HepG2 (cell line): ENCODE data around the gene PSRC1. TPM values are rescaled to one million over a fixed set of nuclear protein-coding genes. Genes with fewer than 3 reads are reported as not detected.

Experiments
- CC2D1A ChIP-seq: sonication (generic); formaldehyde crosslinking; IDR thresholded peaks from 2 replicates; pipeline ENCODE4 v1.8.1; 2023; ENCODE audit warnings: mild to moderate bottlenecking, missing genetic modification reagents
- CEBPB ChIP-seq: IDR thresholded peaks from 2 replicates; pipeline ENCODE4 v1.6.1; 2011; ENCODE audit warnings: low read depth, low read length, improper control_type of control experiment, borderline replicate concordance
- GABPB1 ChIP-seq: IDR thresholded peaks from 2 replicates; pipeline ENCODE4 v1.6.1; 2016; ENCODE audit warnings: mild to moderate bottlenecking, missing genetic modification reagents, moderate library complexity, missing compliant biosample characterization
- HCFC1 ChIP-seq: fragments of 150-350 bp; IDR thresholded peaks from 2 replicates; pipeline ENCODE4 v1.6.1; 2014; ENCODE audit warnings: low read depth, low read length
- KLF11 ChIP-seq: IDR thresholded peaks from 2 replicates; pipeline ENCODE4 v1.6.1; 2016; ENCODE audit warnings: missing compliant biosample characterization
- MIXL1 ChIP-seq: IDR thresholded peaks from 2 replicates; pipeline ENCODE4 v1.6.1; 2016
- NR2F6 ChIP-seq, 2 experiments: IDR thresholded peaks; 2 replicates each; pipeline ENCODE4 v1.6.1; 2016; ENCODE audit warnings: antibody characterized with exemption in 1 of 2, mild to moderate bottlenecking in 1 of 2
- SMARCE1 ChIP-seq: fragments of 450-650 bp; IDR thresholded peaks from 2 replicates; pipeline ENCODE4 v1.6.1; 2017; ENCODE audit warnings: borderline replicate concordance
- SOX13 ChIP-seq, 3 experiments: fragments of 450-650 bp in 1 of 3; sonication (generic) in 1 of 3; formaldehyde crosslinking in 1 of 3; IDR thresholded peaks in 2 of 3; conservative IDR thresholded peaks in 1 of 3; 2 replicates each; pipeline versions ENCODE4 v1.5.0 to v1.6.1; 2016 to 2020; ENCODE audit warnings: antibody characterized with exemption in 1 of 3, mild to moderate bottlenecking in 1 of 3, missing compliant biosample characterization in 1 of 3, missing genetic modification reagents in 1 of 3, moderate library complexity in 1 of 3
- XBP1 ChIP-seq: sonication (generic); formaldehyde crosslinking; IDR thresholded peaks from 2 replicates; pipeline ENCODE4 v1.5.0; 2020; ENCODE audit warnings: missing genetic modification reagents
- ZNF121 ChIP-seq: sonication (generic); formaldehyde crosslinking; IDR thresholded peaks from 2 replicates; pipeline ENCODE4 v1.5.0; 2020; ENCODE audit warnings: mild to moderate bottlenecking, missing genetic modification reagents
- ZNF333 ChIP-seq: sonication (generic); formaldehyde crosslinking; IDR thresholded peaks from 2 replicates; pipeline ENCODE4 v1.4.0; 2020; ENCODE audit warnings: mild to moderate bottlenecking, missing genetic modification reagents, borderline replicate concordance
- ZNF746 ChIP-seq: sonication (generic); formaldehyde crosslinking; IDR thresholded peaks from 2 replicates; pipeline ENCODE4 v1.8.0; 2022; ENCODE audit warnings: mild to moderate bottlenecking, missing genetic modification reagents
- polyA plus RNA-seq, 8 experiments: library from polyadenylated mRNA; depleted of rRNA in 3 of 8; stranded (reverse) in 7 of 8; unstranded in 1 of 8; fragments of >200 nt; fragmentation: Illumina TruSeq in 4 of 8; extraction: Trizol in 4 of 8; gene quantifications; 2 replicates each; pipeline versions ENCODE4 v1.2.1 to v1.2.3, GENCODE V29; 2011 to 2016; ENCODE audit warnings: low read depth in 4 of 8, missing spikeins in 1 of 8, mixed read lengths in 1 of 8; ENCODE audit not compliant: insufficient read depth in 1 of 8
- total RNA-seq, 5 experiments: library from RNA; depleted of rRNA; stranded (reverse); fragments of >200 nt; fragmentation: Illumina TruSeq; extraction: Trizol; gene quantifications; 2 replicates each; pipeline ENCODE4 v1.2.3, GENCODE V29; 2016; ENCODE audit warnings: low read depth in 1 of 5
- TF ChIP-seq, protein P1 (sequence below): sonication (generic); formaldehyde crosslinking; conservative IDR thresholded peaks from 2 replicates; pipeline ENCODE4 v1.8.0; 2022; ENCODE audit warnings: mild to moderate bottlenecking, moderate library complexity, missing genetic modification reagents
- TF ChIP-seq, protein P2 (sequence below): sonication (generic); formaldehyde crosslinking; IDR thresholded peaks from 2 replicates; pipeline ENCODE4 v1.4.0; 2020; ENCODE audit warnings: missing genetic modification reagents
- TF ChIP-seq, protein P3 (sequence below): sonication (generic); formaldehyde crosslinking; IDR thresholded peaks from 2 replicates; pipeline ENCODE4 v1.5.1; 2020; ENCODE audit warnings: missing genetic modification reagents, mild to moderate bottlenecking, borderline replicate concordance
- TF ChIP-seq, protein P4 (sequence below): sonication (generic); formaldehyde crosslinking; IDR thresholded peaks from 2 replicates; pipeline ENCODE4 v1.4.0; 2020; ENCODE audit warnings: missing genetic modification reagents
- TF ChIP-seq, protein P5 (sequence below): sonication (generic); formaldehyde crosslinking; IDR thresholded peaks from 2 replicates; pipeline ENCODE4 v1.8.1; 2023; ENCODE audit warnings: mild to moderate bottlenecking, missing genetic modification reagents, borderline replicate concordance
- TF ChIP-seq, protein P6 (sequence below): sonication (generic); formaldehyde crosslinking; IDR thresholded peaks from 2 replicates; pipeline ENCODE4 v1.9.0; 2022; ENCODE audit warnings: missing genetic modification reagents, mild to moderate bottlenecking, borderline replicate concordance

The PSRC1 gene
- total and polyA plus RNA-seq, 2 of the 13 experiments (the other 11 are each of a cell fraction or from before 2014, with no cell fraction given), result 28.6 to 30.3 TPM

DNA sequence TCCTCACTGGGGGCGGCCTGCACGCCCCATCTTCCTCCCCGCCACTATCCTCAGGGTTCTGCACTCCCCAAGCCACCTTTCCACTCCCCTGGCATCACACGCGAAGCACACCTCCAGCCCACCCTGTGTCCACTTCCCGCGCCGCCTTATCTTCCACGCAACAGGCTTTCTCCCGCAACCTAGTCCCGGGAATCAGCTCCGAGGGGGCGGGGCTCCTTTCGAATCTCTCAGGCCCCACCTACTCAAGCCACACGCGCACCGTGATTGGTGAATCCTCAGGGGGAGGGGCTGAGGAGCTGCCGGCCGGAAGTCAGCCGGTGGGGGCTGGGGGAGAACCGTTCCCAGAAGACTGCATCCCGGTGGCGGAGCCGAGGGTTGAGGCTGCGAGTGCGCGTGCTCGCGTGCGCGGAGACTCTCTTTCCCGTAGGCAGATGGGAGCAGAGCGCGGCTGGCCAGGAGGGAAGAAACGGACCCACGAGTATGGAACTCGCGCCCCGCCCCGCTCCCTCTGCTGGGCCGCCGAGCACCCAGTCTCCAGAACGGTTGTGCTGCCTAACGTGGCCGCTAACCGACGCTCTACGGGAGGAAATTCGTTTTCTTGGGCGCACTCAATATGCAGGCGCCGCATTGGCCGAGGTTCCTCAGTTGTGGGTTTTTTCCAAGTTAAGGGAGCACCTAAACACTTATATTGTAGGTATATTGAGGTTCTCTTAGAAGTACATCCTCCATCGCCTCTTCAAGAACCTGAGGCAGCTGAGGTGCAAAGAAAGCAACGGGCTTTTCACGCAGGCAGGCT lies at the start of gene PSRC1 (continued):
- TF ChIP-seq KLF11 (CRISPR knock-in tag) (no peak), ZNF746 (0 out of 2 replicates have a peak, but pooled peaks have one; percentile 21), CEBPB (no peak), SMARCE1 (no peak), HCFC1 (no peak), MIXL1 (no peak), SOX13 (IDR thresholded peaks at IDR 0.05) (peak; percentile 46; the same call in 1 of the 2 replicates), SOX13 (CRISPR knock-in tag; conservative IDR thresholded peaks at IDR 0.05 in 1 of 2, IDR thresholded peaks at IDR 0.05 in 1 of 2) (peak in 1 of 2 experiments; percentile 62; a peak in 2 of 4 replicates), GABPB1 (CRISPR knock-in tag) (peak; percentile 96), NR2F6 (IDR thresholded peaks at IDR 0.05) (no peak), NR2F6 (CRISPR knock-in tag; IDR thresholded peaks at IDR 0.05) (0 out of 2 replicates have a peak, but pooled peaks have one; percentile 26), ZNF121 (peak; percentile 51), XBP1 (no peak), ZNF333 (CRISPR knock-in tag) (no peak), CC2D1A (CRISPR knock-in tag) (no peak)
- TF ChIP-seq, protein P1, sequence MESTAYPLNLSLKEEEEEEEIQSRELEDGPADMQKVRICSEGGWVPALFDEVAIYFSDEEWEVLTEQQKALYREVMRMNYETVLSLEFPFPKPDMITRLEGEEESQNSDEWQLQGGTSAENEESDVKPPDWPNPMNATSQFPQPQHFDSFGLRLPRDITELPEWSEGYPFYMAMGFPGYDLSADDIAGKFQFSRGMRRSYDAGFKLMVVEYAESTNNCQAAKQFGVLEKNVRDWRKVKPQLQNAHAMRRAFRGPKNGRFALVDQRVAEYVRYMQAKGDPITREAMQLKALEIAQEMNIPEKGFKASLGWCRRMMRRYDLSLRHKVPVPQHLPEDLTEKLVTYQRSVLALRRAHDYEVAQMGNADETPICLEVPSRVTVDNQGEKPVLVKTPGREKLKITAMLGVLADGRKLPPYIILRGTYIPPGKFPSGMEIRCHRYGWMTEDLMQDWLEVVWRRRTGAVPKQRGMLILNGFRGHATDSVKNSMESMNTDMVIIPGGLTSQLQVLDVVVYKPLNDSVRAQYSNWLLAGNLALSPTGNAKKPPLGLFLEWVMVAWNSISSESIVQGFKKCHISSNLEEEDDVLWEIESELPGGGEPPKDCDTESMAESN (CRISPR knock-in tag), result no peak; the same call in 1 of the 2 replicates
- TF ChIP-seq, protein P2, sequence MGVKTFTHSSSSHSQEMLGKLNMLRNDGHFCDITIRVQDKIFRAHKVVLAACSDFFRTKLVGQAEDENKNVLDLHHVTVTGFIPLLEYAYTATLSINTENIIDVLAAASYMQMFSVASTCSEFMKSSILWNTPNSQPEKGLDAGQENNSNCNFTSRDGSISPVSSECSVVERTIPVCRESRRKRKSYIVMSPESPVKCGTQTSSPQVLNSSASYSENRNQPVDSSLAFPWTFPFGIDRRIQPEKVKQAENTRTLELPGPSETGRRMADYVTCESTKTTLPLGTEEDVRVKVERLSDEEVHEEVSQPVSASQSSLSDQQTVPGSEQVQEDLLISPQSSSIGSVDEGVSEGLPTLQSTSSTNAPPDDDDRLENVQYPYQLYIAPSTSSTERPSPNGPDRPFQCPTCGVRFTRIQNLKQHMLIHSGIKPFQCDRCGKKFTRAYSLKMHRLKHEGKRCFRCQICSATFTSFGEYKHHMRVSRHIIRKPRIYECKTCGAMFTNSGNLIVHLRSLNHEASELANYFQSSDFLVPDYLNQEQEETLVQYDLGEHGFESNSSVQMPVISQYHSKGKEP (CRISPR knock-in tag), result no peak
- TF ChIP-seq, protein P3, sequence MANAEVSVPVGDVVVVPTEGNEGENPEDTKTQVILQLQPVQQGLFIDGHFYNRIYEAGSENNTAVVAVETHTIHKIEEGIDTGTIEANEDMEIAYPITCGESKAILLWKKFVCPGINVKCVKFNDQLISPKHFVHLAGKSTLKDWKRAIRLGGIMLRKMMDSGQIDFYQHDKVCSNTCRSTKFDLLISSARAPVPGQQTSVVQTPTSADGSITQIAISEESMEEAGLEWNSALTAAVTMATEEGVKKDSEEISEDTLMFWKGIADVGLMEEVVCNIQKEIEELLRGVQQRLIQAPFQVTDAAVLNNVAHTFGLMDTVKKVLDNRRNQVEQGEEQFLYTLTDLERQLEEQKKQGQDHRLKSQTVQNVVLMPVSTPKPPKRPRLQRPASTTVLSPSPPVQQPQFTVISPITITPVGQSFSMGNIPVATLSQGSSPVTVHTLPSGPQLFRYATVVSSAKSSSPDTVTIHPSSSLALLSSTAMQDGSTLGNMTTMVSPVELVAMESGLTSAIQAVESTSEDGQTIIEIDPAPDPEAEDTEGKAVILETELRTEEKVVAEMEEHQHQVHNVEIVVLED (CRISPR knock-in tag), result no peak
- TF ChIP-seq, protein P4, sequence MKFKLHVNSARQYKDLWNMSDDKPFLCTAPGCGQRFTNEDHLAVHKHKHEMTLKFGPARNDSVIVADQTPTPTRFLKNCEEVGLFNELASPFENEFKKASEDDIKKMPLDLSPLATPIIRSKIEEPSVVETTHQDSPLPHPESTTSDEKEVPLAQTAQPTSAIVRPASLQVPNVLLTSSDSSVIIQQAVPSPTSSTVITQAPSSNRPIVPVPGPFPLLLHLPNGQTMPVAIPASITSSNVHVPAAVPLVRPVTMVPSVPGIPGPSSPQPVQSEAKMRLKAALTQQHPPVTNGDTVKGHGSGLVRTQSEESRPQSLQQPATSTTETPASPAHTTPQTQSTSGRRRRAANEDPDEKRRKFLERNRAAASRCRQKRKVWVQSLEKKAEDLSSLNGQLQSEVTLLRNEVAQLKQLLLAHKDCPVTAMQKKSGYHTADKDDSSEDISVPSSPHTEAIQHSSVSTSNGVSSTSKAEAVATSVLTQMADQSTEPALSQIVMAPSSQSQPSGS (CRISPR knock-in tag), result peak; percentile 13; the same call in 1 of the 2 replicates
- TF ChIP-seq, protein P5, sequence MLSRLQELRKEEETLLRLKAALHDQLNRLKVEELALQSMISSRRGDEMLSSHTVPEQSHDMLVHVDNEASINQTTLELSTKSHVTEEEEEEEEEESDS (CRISPR knock-in tag), result no peak
- TF ChIP-seq, protein P6, sequence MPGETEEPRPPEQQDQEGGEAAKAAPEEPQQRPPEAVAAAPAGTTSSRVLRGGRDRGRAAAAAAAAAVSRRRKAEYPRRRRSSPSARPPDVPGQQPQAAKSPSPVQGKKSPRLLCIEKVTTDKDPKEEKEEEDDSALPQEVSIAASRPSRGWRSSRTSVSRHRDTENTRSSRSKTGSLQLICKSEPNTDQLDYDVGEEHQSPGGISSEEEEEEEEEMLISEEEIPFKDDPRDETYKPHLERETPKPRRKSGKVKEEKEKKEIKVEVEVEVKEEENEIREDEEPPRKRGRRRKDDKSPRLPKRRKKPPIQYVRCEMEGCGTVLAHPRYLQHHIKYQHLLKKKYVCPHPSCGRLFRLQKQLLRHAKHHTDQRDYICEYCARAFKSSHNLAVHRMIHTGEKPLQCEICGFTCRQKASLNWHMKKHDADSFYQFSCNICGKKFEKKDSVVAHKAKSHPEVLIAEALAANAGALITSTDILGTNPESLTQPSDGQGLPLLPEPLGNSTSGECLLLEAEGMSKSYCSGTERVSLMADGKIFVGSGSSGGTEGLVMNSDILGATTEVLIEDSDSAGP, result peak; percentile 87; the same call in 1 of the 2 replicates
